ENCODE measurements around the gene ETV4. TPM values are rescaled to one million over a fixed set of nuclear protein-coding genes. Genes with fewer than 3 reads are reported as not detected.

ETV4 gene
- polyA plus RNA-seq, 2 donors: 4.1 to 7.4 TPM

DNA sequence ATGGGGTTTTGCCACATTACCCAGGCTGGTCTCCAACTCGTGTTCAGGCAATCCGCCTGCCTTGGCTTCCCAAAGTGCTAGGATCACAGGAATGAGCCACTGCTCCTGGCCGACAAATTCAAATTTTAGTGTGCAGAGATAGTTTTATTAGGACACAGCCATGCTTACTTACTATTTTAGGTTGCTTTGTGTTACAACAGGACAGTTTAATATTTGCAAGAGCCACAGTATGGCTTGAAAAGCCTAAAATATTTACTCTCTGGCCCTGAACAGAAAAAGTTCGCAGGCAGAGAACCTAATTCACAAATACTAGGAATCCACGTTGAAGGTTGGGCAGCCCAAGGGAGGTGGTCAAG lies 12.6 kb upstream of the ETV4 start:
- H3K9me3 ChIP-seq (ENCODE audit: control insufficient read depth in 2 of 2, insufficient read depth in 1 of 2, low read depth in 1 of 2, low read length in 1 of 2): no peaks in the 10 kb centered on the region
- 85 to 89% methylated on average over 5 of the region's 5 CpGs for WGBS, 2 donors
- H3K4me1 ChIP-seq (ENCODE audit: control insufficient read depth in 2 of 2, insufficient read depth in 2 of 2, low read length in 1 of 2): no peaks in the 10 kb centered on the region
- no peaks in the 10 kb centered on the region for H3K27me3 ChIP-seq (ENCODE audit: control insufficient read depth in 1 of 2, insufficient read depth in 2 of 2, low read length in 2 of 2)
- no peaks in the 10 kb centered on the region for H3K36me3 ChIP-seq (ENCODE audit: control insufficient read depth in 2 of 2, insufficient read depth in 2 of 2, low read length in 1 of 2)
- H3K27ac ChIP-seq (ENCODE audit: low read depth in 2 of 2, low read length in 1 of 2): no peak overlapping the region
- no peak overlapping the region for H3K4me3 ChIP-seq (ENCODE audit: low read depth in 1 of 2, low read length in 2 of 2)

DNA sequence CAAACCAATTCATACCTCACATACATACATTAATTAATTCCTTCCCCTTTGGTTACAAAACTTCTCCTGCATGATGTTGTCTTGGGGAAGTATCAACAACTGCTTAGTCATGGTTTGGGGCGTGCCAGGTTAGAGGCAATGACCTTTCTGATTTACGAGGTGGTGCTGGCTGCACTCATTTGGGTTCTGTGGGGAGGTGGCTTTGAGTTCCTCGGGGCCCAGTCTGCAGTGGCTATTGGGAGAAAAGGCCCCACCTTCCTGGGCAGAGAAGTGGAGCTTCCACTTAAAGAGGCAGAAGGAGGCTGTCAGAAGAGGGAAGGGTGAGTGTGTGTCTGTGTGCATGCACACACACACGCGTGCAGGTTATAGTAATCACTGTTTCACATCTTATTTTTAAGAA lies 10.2 kb upstream of the ETV4 start:
- WGBS, 2 donors: 48 to 49% methylated on average over 5 of the region's 5 CpGs
- Histone ChIP-seq H3K27me3 (ENCODE audit: control insufficient read depth in 1 of 2, insufficient read depth in 2 of 2, low read length in 2 of 2) (no peaks in the 10 kb centered on the region), H3K9me3 (ENCODE audit: control insufficient read depth in 2 of 2, insufficient read depth in 1 of 2, low read depth in 1 of 2, low read length in 1 of 2) (no peaks in the 10 kb centered on the region), H3K4me3 (ENCODE audit: low read depth in 1 of 2, low read length in 2 of 2) (no peak overlapping the region), H3K4me1 (ENCODE audit: control insufficient read depth in 2 of 2, insufficient read depth in 2 of 2, low read length in 1 of 2) (no peaks in the 10 kb centered on the region), H3K36me3 (ENCODE audit: control insufficient read depth in 2 of 2, insufficient read depth in 2 of 2, low read length in 1 of 2) (no peaks in the 10 kb centered on the region), H3K27ac (ENCODE audit: low read depth in 2 of 2, low read length in 1 of 2) (no peak overlapping the region)

GRCh38 chr17:43554857-43555256 lies 8.7 kb upstream of the ETV4 start:
- Histone ChIP-seq H3K27ac (ENCODE audit: low read depth in 2 of 2, low read length in 1 of 2) (no peak overlapping the region), H3K4me3 (ENCODE audit: low read depth in 1 of 2, low read length in 2 of 2) (no peak overlapping the region), H3K4me1 (ENCODE audit: control insufficient read depth in 2 of 2, insufficient read depth in 2 of 2, low read length in 1 of 2) (no peaks in the 10 kb centered on the region), H3K9me3 (ENCODE audit: control insufficient read depth in 2 of 2, insufficient read depth in 1 of 2, low read depth in 1 of 2, low read length in 1 of 2) (no peaks in the 10 kb centered on the region), H3K36me3 (ENCODE audit: control insufficient read depth in 2 of 2, insufficient read depth in 2 of 2, low read length in 1 of 2) (no peaks in the 10 kb centered on the region), H3K27me3 (ENCODE audit: control insufficient read depth in 1 of 2, insufficient read depth in 2 of 2, low read length in 2 of 2) (no peaks in the 10 kb centered on the region)
- WGBS, 2 donors: 62 to 77% methylated on average over 6 of the region's 6 CpGs

DNA sequence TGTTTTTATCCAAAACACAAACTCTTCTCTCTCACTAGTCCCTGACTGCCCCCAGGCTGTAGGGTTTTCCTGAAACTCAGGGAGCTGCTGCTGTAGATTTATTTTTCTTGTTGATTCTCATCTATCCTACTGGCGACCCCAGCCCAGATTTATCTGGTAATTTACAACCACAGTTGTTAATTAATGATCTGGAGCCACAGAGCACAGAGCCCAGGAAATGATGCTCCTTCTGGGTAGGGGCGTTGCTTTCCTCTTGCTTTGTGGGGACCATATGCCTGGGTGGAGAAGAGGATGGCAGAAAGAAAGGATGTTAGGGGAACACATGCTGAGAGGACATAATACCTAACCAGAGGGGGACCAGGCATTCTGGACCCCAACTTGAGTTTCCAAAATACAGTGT lies 7.4 kb upstream of the ETV4 start:
- Histone ChIP-seq H3K27me3 (ENCODE audit: control insufficient read depth in 1 of 2, insufficient read depth in 2 of 2, low read length in 2 of 2) (no peaks in the 10 kb centered on the region), H3K4me3 (ENCODE audit: low read depth in 1 of 2, low read length in 2 of 2) (no peak overlapping the region), H3K36me3 (ENCODE audit: control insufficient read depth in 2 of 2, insufficient read depth in 2 of 2, low read length in 1 of 2) (no peaks in the 10 kb centered on the region), H3K4me1 (ENCODE audit: control insufficient read depth in 2 of 2, insufficient read depth in 2 of 2, low read length in 1 of 2) (peaks cover 0 to 8% of the 10 kb centered on the region in 2 donors), H3K27ac (ENCODE audit: low read depth in 2 of 2, low read length in 1 of 2) (no peak overlapping the region), H3K9me3 (ENCODE audit: control insufficient read depth in 2 of 2, insufficient read depth in 1 of 2, low read depth in 1 of 2, low read length in 1 of 2) (no peaks in the 10 kb centered on the region)
- WGBS, 2 donors: 35 to 50% methylated on average over 2 of the region's 2 CpGs

GRCh38 chr17:43552229-43552837 lies 6.2 kb upstream of the ETV4 start:
- peaks cover 0 to 8% of the 10 kb centered on the region in 2 donors for H3K4me1 ChIP-seq (ENCODE audit: control insufficient read depth in 2 of 2, insufficient read depth in 2 of 2, low read length in 1 of 2)
- no peak overlapping the region for H3K4me3 ChIP-seq (ENCODE audit: low read depth in 1 of 2, low read length in 2 of 2)
- 47 to 65% methylated on average over 8 of the region's 8 CpGs for WGBS, 2 donors
- H3K9me3 ChIP-seq (ENCODE audit: control insufficient read depth in 2 of 2, insufficient read depth in 1 of 2, low read depth in 1 of 2, low read length in 1 of 2): no peaks in the 10 kb centered on the region
- no peaks in the 10 kb centered on the region for H3K27me3 ChIP-seq (ENCODE audit: control insufficient read depth in 1 of 2, insufficient read depth in 2 of 2, low read length in 2 of 2)
- H3K27ac ChIP-seq (ENCODE audit: low read depth in 2 of 2, low read length in 1 of 2): no peak overlapping the region
- H3K36me3 ChIP-seq (ENCODE audit: control insufficient read depth in 2 of 2, insufficient read depth in 2 of 2, low read length in 1 of 2): no peaks in the 10 kb centered on the region

DNA sequence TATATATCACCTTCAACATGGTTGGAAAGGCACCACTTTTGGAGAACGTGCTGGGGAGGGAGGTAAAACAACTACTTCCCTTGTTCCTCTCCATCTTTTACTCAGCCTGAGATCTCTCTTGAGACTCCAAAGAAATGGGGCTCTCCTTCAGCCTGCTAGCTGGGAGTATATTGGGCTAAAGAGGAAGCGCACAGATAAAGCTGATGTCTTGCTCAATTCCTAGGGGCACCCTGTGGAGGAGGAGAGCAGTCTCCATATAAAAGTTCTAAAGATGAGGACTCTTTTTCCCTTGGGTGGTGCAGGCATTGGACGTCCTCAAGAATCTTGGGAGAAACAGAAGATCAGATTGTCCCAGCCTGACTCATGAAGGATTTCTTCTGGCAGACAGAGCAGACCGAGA lies 4.6 kb upstream of the ETV4 start:
- no peak overlapping the region for H3K4me3 ChIP-seq (ENCODE audit: low read depth in 1 of 2, low read length in 2 of 2)
- H3K4me1 ChIP-seq (ENCODE audit: control insufficient read depth in 2 of 2, insufficient read depth in 2 of 2, low read length in 1 of 2): peaks cover 0 to 11% of the 10 kb centered on the region in 2 donors
- H3K36me3 ChIP-seq (ENCODE audit: control insufficient read depth in 2 of 2, insufficient read depth in 2 of 2, low read length in 1 of 2): no peaks in the 10 kb centered on the region
- no peaks in the 10 kb centered on the region for H3K27me3 ChIP-seq (ENCODE audit: control insufficient read depth in 1 of 2, insufficient read depth in 2 of 2, low read length in 2 of 2)
- no peaks in the 10 kb centered on the region for H3K9me3 ChIP-seq (ENCODE audit: control insufficient read depth in 2 of 2, insufficient read depth in 1 of 2, low read depth in 1 of 2, low read length in 1 of 2)
- 90% methylated on average over 4 of the region's 4 CpGs for WGBS, 2 donors
- H3K27ac ChIP-seq (ENCODE audit: low read depth in 2 of 2, low read length in 1 of 2): no peak overlapping the region

GRCh38 chr17:43549496-43549895 lies 3.4 kb upstream of the ETV4 start:
- H3K4me1 ChIP-seq (ENCODE audit: control insufficient read depth in 2 of 2, insufficient read depth in 2 of 2, low read length in 1 of 2): peaks cover 0 to 12% of the 10 kb centered on the region in 2 donors
- H3K27ac ChIP-seq (ENCODE audit: low read depth in 2 of 2, low read length in 1 of 2): peak overlapping the region; percentile 33 to 85
- no peaks in the 10 kb centered on the region for H3K9me3 ChIP-seq (ENCODE audit: control insufficient read depth in 2 of 2, insufficient read depth in 1 of 2, low read depth in 1 of 2, low read length in 1 of 2)
- H3K27me3 ChIP-seq (ENCODE audit: control insufficient read depth in 1 of 2, insufficient read depth in 2 of 2, low read length in 2 of 2): no peaks in the 10 kb centered on the region
- no peaks in the 10 kb centered on the region for H3K36me3 ChIP-seq (ENCODE audit: control insufficient read depth in 2 of 2, insufficient read depth in 2 of 2, low read length in 1 of 2)
- WGBS, 2 donors: 59 to 66% methylated on average over 5 of the region's 5 CpGs
- H3K4me3 ChIP-seq (ENCODE audit: low read depth in 1 of 2, low read length in 2 of 2): no peak overlapping the region

GRCh38 chr17:43548689-43549379 lies 2.7 kb upstream of the ETV4 start:
- no peaks in the 10 kb centered on the region for H3K9me3 ChIP-seq (ENCODE audit: control insufficient read depth in 2 of 2, insufficient read depth in 1 of 2, low read depth in 1 of 2, low read length in 1 of 2)
- no peaks in the 10 kb centered on the region for H3K36me3 ChIP-seq (ENCODE audit: control insufficient read depth in 2 of 2, insufficient read depth in 2 of 2, low read length in 1 of 2)
- H3K4me1 ChIP-seq (ENCODE audit: control insufficient read depth in 2 of 2, insufficient read depth in 2 of 2, low read length in 1 of 2): peaks cover 0 to 12% of the 10 kb centered on the region in 2 donors
- WGBS, 2 donors: 50 to 63% methylated on average over 3 of the region's 3 CpGs
- no peak overlapping the region for H3K4me3 ChIP-seq (ENCODE audit: low read depth in 1 of 2, low read length in 2 of 2)
- peak overlapping the region; percentile 33 to 85 for H3K27ac ChIP-seq (ENCODE audit: low read depth in 2 of 2, low read length in 1 of 2)
- no peaks in the 10 kb centered on the region for H3K27me3 ChIP-seq (ENCODE audit: control insufficient read depth in 1 of 2, insufficient read depth in 2 of 2, low read length in 2 of 2)

GRCh38 chr17:43547659-43548256 lies 1.6 kb upstream of the ETV4 start:
- peaks cover 0 to 12% of the 10 kb centered on the region in 2 donors for H3K4me1 ChIP-seq (ENCODE audit: control insufficient read depth in 2 of 2, insufficient read depth in 2 of 2, low read length in 1 of 2)
- H3K27ac ChIP-seq (ENCODE audit: low read depth in 2 of 2, low read length in 1 of 2): peak overlapping the region in 1 of 2 donors; percentile 40
- H3K9me3 ChIP-seq (ENCODE audit: control insufficient read depth in 2 of 2, insufficient read depth in 1 of 2, low read depth in 1 of 2, low read length in 1 of 2): no peaks in the 10 kb centered on the region
- no peaks in the 10 kb centered on the region for H3K27me3 ChIP-seq (ENCODE audit: control insufficient read depth in 1 of 2, insufficient read depth in 2 of 2, low read length in 2 of 2)
- H3K4me3 ChIP-seq (ENCODE audit: low read depth in 1 of 2, low read length in 2 of 2): no peak overlapping the region
- no peaks in the 10 kb centered on the region for H3K36me3 ChIP-seq (ENCODE audit: control insufficient read depth in 2 of 2, insufficient read depth in 2 of 2, low read length in 1 of 2)

DNA sequence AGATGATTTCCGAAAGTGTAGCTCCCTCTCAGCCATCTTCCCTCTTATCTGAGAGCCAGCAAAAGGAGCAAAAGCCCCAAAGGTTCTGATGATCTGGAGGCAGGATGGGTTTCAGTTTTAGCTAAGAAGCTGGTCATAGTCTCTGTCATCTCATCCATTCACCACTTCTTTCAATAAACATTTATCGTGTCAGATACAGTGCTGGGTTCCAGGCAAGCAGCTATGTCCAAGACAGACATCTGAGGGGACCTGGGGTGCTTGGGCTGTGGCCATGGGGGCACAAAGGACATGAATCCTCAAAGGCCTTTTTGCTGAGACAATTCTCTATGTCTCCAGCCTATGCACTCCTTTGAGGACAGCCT lies 1.0 kb upstream of the ETV4 start:
- peak overlapping the region in 1 of 2 donors; percentile 47 for H3K4me3 ChIP-seq (ENCODE audit: low read depth in 1 of 2, low read length in 2 of 2)
- WGBS, 2 donors: 51 to 55% methylated on average over 2 of the region's 2 CpGs
- H3K36me3 ChIP-seq (ENCODE audit: control insufficient read depth in 2 of 2, insufficient read depth in 2 of 2, low read length in 1 of 2): no peaks in the 10 kb centered on the region
- H3K4me1 ChIP-seq (ENCODE audit: control insufficient read depth in 2 of 2, insufficient read depth in 2 of 2, low read length in 1 of 2): peaks cover 0 to 12% of the 10 kb centered on the region in 2 donors
- H3K27ac ChIP-seq (ENCODE audit: low read depth in 2 of 2, low read length in 1 of 2): no peak overlapping the region
- H3K27me3 ChIP-seq (ENCODE audit: control insufficient read depth in 1 of 2, insufficient read depth in 2 of 2, low read length in 2 of 2): no peaks in the 10 kb centered on the region
- no peaks in the 10 kb centered on the region for H3K9me3 ChIP-seq (ENCODE audit: control insufficient read depth in 2 of 2, insufficient read depth in 1 of 2, low read depth in 1 of 2, low read length in 1 of 2)

Measured in esophagus (tissue), 2 donors.